Common myeloid progenitor, CD34-positive (primary cell): ENCODE data around the gene OR2M2. TPM values are rescaled to one million over a fixed set of nuclear protein-coding genes. Genes with fewer than 3 reads are reported as not detected.

Experiments used
- CTCF ChIA-PET: fragments of 350-600 bp; sonication (Branson Sonifier 250); formaldehyde crosslinking; loops from one replicate; lab custom pipeline; 2021; ENCODE audit warnings: antibody characterized with exemption; lab: Charles Lee
- POLR2A ChIA-PET: fragments of 350-600 bp; sonication (Branson Sonifier 250); formaldehyde crosslinking; loops from one replicate; lab custom pipeline; 2021; ENCODE audit warnings: antibody characterized with exemption; lab: Charles Lee
- DNase-seq, 3 donors: peaks; one replicate each; pipeline versions ENCODE4 v3.0.0 to v3.0.0-alpha.2; 2013
- H3K27ac ChIP-seq, 2 experiments: 1 replicate in 1 of 2; 2 replicates in 1 of 2; pipeline ENCODE4 v1.7.0; 2013; ENCODE audit warnings: inconsistent platforms in 2 of 2, low read length in 2 of 2, mild to moderate bottlenecking in 2 of 2, low read depth in 1 of 2, moderate library complexity in 1 of 2; ENCODE audit not compliant: severe bottlenecking in 2 of 2, insufficient read depth in 1 of 2, poor library complexity in 1 of 2
- H3K27me3 ChIP-seq, 5 experiments: replicated peaks in 2 of 5; 1 replicate in 3 of 5; 2 replicates in 2 of 5; pipeline versions ENCODE4 v1.6.1 to v1.7.0; 2013; ENCODE audit warnings: low read length in 4 of 5, mild to moderate bottlenecking in 2 of 5, moderate library complexity in 2 of 5, inconsistent platforms in 1 of 5; ENCODE audit not compliant: insufficient read depth in 5 of 5, control insufficient read depth in 4 of 5
- H3K36me3 ChIP-seq, 4 experiments: 1 replicate in 2 of 4; 2 replicates in 2 of 4; pipeline versions ENCODE4 v1.6.1 to v1.7.0; 2013; ENCODE audit warnings: low read length in 3 of 4, control low read depth in 1 of 4, mild to moderate bottlenecking in 1 of 4; ENCODE audit not compliant: control insufficient read depth in 4 of 4, insufficient read depth in 4 of 4
- H3K4me1 ChIP-seq, 4 experiments: 1 replicate in 3 of 4; 2 replicates in 1 of 4; pipeline versions ENCODE4 v1.6.1 to v1.7.1; 2013; ENCODE audit warnings: low read length in 3 of 4, mild to moderate bottlenecking in 3 of 4, control low read depth in 1 of 4, inconsistent platforms in 1 of 4, moderate library complexity in 1 of 4; ENCODE audit not compliant: control insufficient read depth in 4 of 4, insufficient read depth in 4 of 4; ENCODE audit errors: control extremely low read depth in 1 of 4
- H3K4me3 ChIP-seq, 7 experiments: 1 replicate in 4 of 7; 2 replicates in 3 of 7; pipeline versions ENCODE4 v1.5.1 to v1.7.0; 2013; ENCODE audit warnings: mild to moderate bottlenecking in 7 of 7, low read length in 6 of 7, moderate library complexity in 6 of 7, inconsistent platforms in 2 of 7, low read depth in 2 of 7, control low read depth in 1 of 7; ENCODE audit not compliant: insufficient read depth in 4 of 7, control insufficient read depth in 1 of 7; ENCODE audit errors: extremely low read depth in 1 of 7
- H3K9me3 ChIP-seq, 5 experiments: 1 replicate in 4 of 5; 2 replicates in 1 of 5; pipeline versions ENCODE4 v1.6.1 to v1.7.1; 2013; ENCODE audit warnings: low read length in 4 of 5, mild to moderate bottlenecking in 2 of 5, inconsistent platforms in 1 of 5, low read depth in 1 of 5, moderate library complexity in 1 of 5; ENCODE audit not compliant: control insufficient read depth in 4 of 5, insufficient read depth in 2 of 5; ENCODE audit errors: control extremely low read depth in 1 of 5
- WGBS: methylation state at CpG from one replicate; pipeline ENCODE4 v1.1.5; 2013; ENCODE audit not compliant: insufficient coverage; 5-methylcytosine and 5-hydroxymethylcytosine counted together
- polyA plus RNA-seq: library from polyadenylated mRNA; unstranded; fragments of 120-200 nt; gene quantifications from one replicate; pipeline ENCODE4 v1.2.1, GENCODE V29; 2013

Gene OR2M2, protein sequence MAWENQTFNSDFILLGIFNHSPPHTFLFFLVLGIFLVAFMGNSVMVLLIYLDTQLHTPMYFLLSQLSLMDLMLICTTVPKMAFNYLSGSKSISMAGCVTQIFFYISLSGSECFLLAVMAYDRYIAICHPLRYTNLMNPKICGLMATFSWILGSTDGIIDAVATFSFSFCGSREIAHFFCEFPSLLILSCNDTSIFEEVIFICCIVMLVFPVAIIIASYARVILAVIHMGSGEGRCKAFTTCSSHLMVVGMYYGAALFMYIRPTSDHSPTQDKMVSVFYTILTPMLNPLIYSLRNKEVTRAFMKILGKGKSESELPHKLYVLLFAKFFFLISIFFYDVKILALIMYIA
- 0.08 TPM for polyA plus RNA-seq

DNA sequence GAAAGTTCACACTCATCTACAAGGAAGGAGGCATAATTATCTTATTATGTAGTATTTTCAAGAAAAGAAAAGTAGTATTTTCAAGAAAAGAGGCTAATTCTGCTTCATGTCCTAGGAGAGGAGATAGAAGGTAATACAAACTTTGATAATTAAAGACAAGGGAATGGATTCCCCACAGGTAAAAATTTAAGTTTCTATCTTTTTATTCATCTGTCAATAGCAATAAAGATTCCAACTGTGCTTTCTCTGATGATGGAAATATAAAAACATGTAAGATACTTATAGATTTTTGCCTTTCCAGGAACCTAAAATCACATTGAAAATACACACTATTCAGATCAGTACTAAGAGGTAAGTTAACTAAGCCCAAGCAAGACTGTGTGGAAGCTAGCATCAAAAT is at the start of gene OR2M2:
TSS of gene OR2M2 (plus strand) at position 301 of the 400 bp plus-strand sequence. CDS start 5,165 bp downstream, outside the sequence.
- H3K4me1 ChIP-seq = no peaks in the 10 kb centered on the region
- ChIA-PET CTCF (no interaction called here), POLR2A (no interaction called here)
- no peaks in the 10 kb centered on the region for H3K36me3 ChIP-seq
- DNase-seq = no peak
- H3K4me3 ChIP-seq = no peak within 1 kb of the TSS
- H3K27me3 ChIP-seq = no peaks in the 10 kb centered on the region
- no peak within 1 kb of the TSS for H3K27ac ChIP-seq
- no peaks in the 10 kb centered on the region for H3K9me3 ChIP-seq

DNA sequence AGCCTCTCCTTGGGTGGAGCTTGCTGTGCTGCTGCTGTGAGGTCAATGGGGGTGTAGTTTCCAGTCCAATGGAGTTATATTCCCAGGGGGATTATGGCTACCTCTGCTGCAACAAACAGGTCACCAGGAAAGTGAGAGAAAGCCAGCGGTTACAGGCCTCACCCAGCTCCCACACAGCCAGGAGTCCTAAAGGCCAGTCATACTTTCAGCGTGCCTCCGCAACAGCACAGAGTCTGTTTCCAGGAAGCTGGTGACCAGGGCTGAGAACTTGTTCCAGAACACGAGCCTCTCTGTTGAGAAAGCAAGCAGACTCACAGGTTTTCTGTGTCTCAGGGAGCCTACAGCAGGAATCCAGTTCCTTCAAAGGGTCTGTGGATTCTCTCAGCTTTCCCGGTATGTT is 47.0 kb upstream of the OR2M2 start:
- no peaks in the 10 kb centered on the region for H3K36me3 ChIP-seq
- no peak overlapping the region for H3K4me3 ChIP-seq
- no peak overlapping the region for H3K27ac ChIP-seq
- peaks cover 0 to 19% (median 5%) of the 10 kb centered on the region in 5 experiments for H3K9me3 ChIP-seq
- 98% methylated on average over 5 of the region's 5 CpGs for WGBS
- no peaks in the 10 kb centered on the region for H3K27me3 ChIP-seq
- POLR2A ChIA-PET = no interaction called here
- CTCF ChIA-PET = no interaction called here
- no peak for DNase-seq
- no peaks in the 10 kb centered on the region for H3K4me1 ChIP-seq

DNA sequence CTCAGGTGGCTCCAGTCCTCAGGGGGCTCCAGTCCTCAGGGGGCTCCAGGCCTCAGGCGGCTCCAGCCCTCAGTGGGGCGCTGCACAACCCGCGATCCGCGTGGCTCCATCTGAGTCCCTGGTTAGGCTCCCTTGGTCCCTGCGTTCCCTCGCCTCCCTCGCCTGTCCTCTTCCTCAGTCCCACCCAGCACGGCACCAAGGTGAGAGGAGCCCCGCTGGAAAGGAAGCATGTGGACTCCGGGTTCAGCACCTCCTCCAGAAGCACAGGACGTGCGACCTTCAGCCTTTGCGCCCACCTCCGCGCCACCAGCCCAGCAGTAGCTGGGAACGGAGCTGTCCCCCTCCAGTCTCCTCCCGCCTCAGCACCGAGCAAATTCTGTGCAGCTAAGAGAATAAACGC is 37.8 kb upstream of the OR2M2 start:
- no peak for DNase-seq
- no peaks in the 10 kb centered on the region for H3K36me3 ChIP-seq
- no peaks in the 10 kb centered on the region for H3K27me3 ChIP-seq
- no peak overlapping the region for H3K27ac ChIP-seq
- CTCF ChIA-PET = no interaction called here
- WGBS = 77% methylated on average over 21 of the region's 21 CpGs
- no peaks in the 10 kb centered on the region for H3K9me3 ChIP-seq
- no peak overlapping the region for H3K4me3 ChIP-seq
- POLR2A ChIA-PET = no interaction called here
- H3K4me1 ChIP-seq = no peaks in the 10 kb centered on the region

DNA sequence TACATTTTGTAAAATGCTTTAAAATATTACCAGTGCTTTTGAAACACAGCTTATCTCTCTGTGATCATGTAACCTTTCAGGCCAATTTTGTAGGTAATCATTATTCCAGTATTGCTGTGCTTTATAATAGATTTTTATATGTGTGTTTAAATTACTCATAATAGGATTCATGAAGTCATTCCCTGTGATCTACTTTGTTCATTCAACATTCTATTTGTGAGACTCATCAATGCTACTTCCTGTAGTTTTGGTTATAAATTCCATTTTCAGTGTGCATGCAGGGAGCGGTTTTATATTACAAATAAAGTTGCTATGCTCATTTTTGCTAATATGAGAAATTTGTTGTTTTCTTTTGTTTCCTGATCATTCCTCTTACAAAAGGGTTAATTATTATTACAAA is 33.8 kb upstream of the OR2M2 start:
- WGBS = no CpG with 5 or more reads among the region's 1 CpG
- CTCF ChIA-PET = no interaction called here

DNA sequence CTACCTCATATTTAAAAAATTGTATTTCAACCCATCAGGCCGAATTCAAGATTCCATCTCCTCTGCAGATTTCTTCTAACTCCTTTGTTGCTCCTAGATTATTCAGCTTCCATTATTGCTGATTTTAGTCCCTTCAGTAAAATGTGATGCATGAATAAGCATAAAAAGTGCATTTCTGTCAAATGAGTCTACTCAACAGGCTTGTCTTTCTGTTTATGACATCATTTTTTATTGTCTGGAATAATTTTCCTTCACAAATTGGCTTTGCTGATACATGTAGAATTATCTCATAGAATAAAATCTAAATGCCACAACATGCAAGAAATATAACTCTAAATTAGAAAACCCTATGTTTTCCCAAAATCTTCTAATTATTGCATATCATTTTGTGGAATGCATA is 31.3 kb upstream of the OR2M2 start:
- ChIA-PET CTCF (no interaction called here), POLR2A (no interaction called here)
- no CpG with 5 or more reads among the region's 1 CpG for WGBS
- no peak for DNase-seq
- H3K4me3 ChIP-seq = no peak overlapping the region
- H3K27me3 ChIP-seq = no peaks in the 10 kb centered on the region
- peaks cover 0 to 3% (median 0%) of the 10 kb centered on the region in 5 experiments for H3K9me3 ChIP-seq
- no peaks in the 10 kb centered on the region for H3K4me1 ChIP-seq
- no peak overlapping the region for H3K27ac ChIP-seq
- no peaks in the 10 kb centered on the region for H3K36me3 ChIP-seq

More for the DNA sequence above, 33.8 kb upstream of the OR2M2 start:
- no peaks in the 10 kb centered on the region for H3K4me1 ChIP-seq
- H3K27me3 ChIP-seq = no peaks in the 10 kb centered on the region
- H3K27ac ChIP-seq = no peak overlapping the region
- POLR2A ChIA-PET = no interaction called here
- H3K4me3 ChIP-seq = no peak overlapping the region
- no peak for DNase-seq
- H3K9me3 ChIP-seq = no peaks in the 10 kb centered on the region
- no peaks in the 10 kb centered on the region for H3K36me3 ChIP-seq

DNA sequence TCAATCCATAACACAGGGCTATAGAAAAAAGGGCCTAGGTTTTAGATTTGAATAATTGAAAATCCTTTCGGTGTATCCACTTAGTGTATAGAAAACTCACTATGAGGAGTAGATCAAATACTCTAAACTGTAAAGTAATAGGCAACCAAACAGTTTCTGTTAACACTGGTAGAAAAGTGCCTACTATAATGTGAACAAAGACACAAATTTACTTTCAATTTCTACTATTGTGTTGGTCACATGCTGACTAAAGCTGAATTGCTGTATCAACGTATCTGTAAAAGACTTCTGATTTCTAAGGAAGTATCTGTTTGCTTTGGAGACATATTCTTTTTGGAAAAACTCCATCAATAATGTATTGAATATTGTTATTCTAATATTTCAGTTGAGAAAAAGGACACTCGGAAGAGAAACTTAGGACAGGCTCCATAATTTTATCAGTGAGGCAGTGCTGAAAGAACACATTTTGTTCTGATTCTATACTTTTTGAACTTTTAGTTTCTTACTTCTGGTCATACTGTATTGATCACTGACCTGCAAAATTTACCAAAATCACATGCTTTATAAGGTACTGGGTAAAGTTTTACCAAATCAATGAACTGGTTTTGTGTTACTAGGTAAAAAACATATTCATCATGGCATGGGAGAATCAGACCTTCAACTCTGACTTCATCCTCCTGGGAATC is 30.0 kb upstream of the OR2M2 start, which contains the start of gene OR2M5:
TSS of gene OR2M5 (plus strand) at position 636 of the 686 bp plus-strand sequence. CDS start at position 636, 0 bp downstream.
- CTCF ChIA-PET = no interaction called here
- no peaks in the 10 kb centered on the region for H3K36me3 ChIP-seq
- DNase-seq = no peak

More for the DNA sequence above, 30.0 kb upstream of the OR2M2 start, which contains the start of gene OR2M5:
- no peaks in the 10 kb centered on the region for H3K4me1 ChIP-seq
- POLR2A ChIA-PET = no interaction called here
- H3K4me3 ChIP-seq = no peak within 1 kb of the TSS
- peaks cover 0 to 3% (median 0%) of the 10 kb centered on the region in 5 experiments for H3K9me3 ChIP-seq
- WGBS = no CpG with 5 or more reads among the region's 3 CpGs
- no peak within 1 kb of the TSS for H3K27ac ChIP-seq
- H3K27me3 ChIP-seq = no peaks in the 10 kb centered on the region
